CD14-positive monocyte (primary cell): Measurements from ENCODE around the gene SLC12A7. TPM values are rescaled to one million over a fixed set of nuclear protein-coding genes. Genes with fewer than 3 reads are reported as not detected.

ENCODE experiments used
- DNase-seq, 3 donors: peaks; one replicate each; pipeline ENCODE4 v3.0.0-alpha.2; 2011 to 2022
- H2AFZ ChIP-seq: 2 replicates; pipeline ENCODE4 v1.6.0; 2012; ENCODE audit warnings: mild to moderate bottlenecking, low read depth, low read length, inconsistent platforms; ENCODE audit not compliant: insufficient read depth, poor library complexity, severe bottlenecking
- H3K27ac ChIP-seq, 2 donors: 1 replicate in 1 of 2; 2 replicates in 1 of 2; pipeline ENCODE4 v1.5.1; 2012 to 2013; ENCODE audit warnings: low read length in 2 of 2, control low read depth in 1 of 2, inconsistent platforms in 1 of 2, low read depth in 1 of 2, mild to moderate bottlenecking in 1 of 2
- H3K27me3 ChIP-seq, 2 donors: one replicate each; pipeline versions ENCODE4 v1.6.0 to v1.6.1; 2011 to 2013; ENCODE audit warnings: low read length in 2 of 2; ENCODE audit not compliant: control insufficient read depth in 2 of 2, insufficient read depth in 2 of 2
- H3K36me3 ChIP-seq, 2 donors: replicated peaks in 1 of 2; 1 replicate in 1 of 2; 2 replicates in 1 of 2; pipeline versions ENCODE4 v1.5.1 to v1.6.1; 2012 to 2013; ENCODE audit warnings: low read length in 2 of 2, control low read depth in 1 of 2, inconsistent platforms in 1 of 2, mild to moderate bottlenecking in 1 of 2; ENCODE audit not compliant: insufficient read depth in 2 of 2, control insufficient read depth in 1 of 2
- H3K4me1 ChIP-seq, 2 donors: 1 replicate in 1 of 2; 2 replicates in 1 of 2; pipeline versions ENCODE4 v1.5.1 to v1.6.1; 2012 to 2013; ENCODE audit warnings: low read length in 2 of 2, control low read depth in 1 of 2, inconsistent platforms in 1 of 2, mild to moderate bottlenecking in 1 of 2, moderate library complexity in 1 of 2; ENCODE audit not compliant: insufficient read depth in 2 of 2, control insufficient read depth in 1 of 2
- H3K4me2 ChIP-seq: replicated peaks from 2 replicates; pipeline ENCODE3; 2012; ENCODE audit warnings: low read length, moderate library complexity, mild to moderate bottlenecking; ENCODE audit not compliant: poor library complexity, severe bottlenecking; ENCODE audit errors: extremely low read depth
- H3K4me3 ChIP-seq, 3 experiments: fragments of 200-600 bp in 1 of 3; sonication (generic) in 1 of 3; replicated peaks in 1 of 3; 1 replicate in 2 of 3; 2 replicates in 1 of 3; pipeline ENCODE4 v1.5.1; 2011 to 2013; ENCODE audit warnings: low read length in 3 of 3, mild to moderate bottlenecking in 3 of 3, control low read depth in 2 of 3, low read depth in 2 of 3, inconsistent platforms in 1 of 3, moderate library complexity in 1 of 3
- H3K79me2 ChIP-seq: 2 replicates; pipeline ENCODE4 v1.6.0; 2012; ENCODE audit warnings: mild to moderate bottlenecking, control low read depth, inconsistent platforms, low read length, moderate library complexity; ENCODE audit not compliant: insufficient read depth
- H3K9ac ChIP-seq: 2 replicates; pipeline ENCODE4 v1.6.0; 2017; ENCODE audit warnings: low read length, mild to moderate bottlenecking; ENCODE audit not compliant: insufficient read depth, poor library complexity, severe bottlenecking
- H3K9me3 ChIP-seq, 2 donors: replicated peaks in 1 of 2; 1 replicate in 1 of 2; 2 replicates in 1 of 2; pipeline versions ENCODE4 v1.5.1 to v1.6.1; 2012 to 2013; ENCODE audit warnings: low read length in 2 of 2, control low read depth in 1 of 2; ENCODE audit not compliant: control insufficient read depth in 1 of 2, insufficient read depth in 1 of 2
- H4K20me1 ChIP-seq: 2 replicates; pipeline ENCODE4 v1.6.0; 2012; ENCODE audit warnings: mild to moderate bottlenecking, low read length, control low read depth, moderate library complexity; ENCODE audit not compliant: insufficient read depth
- H3K27ac Mint-ChIP-seq, 7 donors: one replicate each; pipeline ENCODE4 v1.8.0; 2020; ENCODE audit warnings: mild to moderate bottlenecking in 7 of 7, mixed read lengths in 7 of 7, moderate library complexity in 6 of 7, inconsistent platforms in 2 of 7
- H3K27me3 Mint-ChIP-seq, 3 donors: one replicate each; pipeline ENCODE4 v1.8.0; 2021 to 2022; ENCODE audit warnings: low read depth in 3 of 3, mild to moderate bottlenecking in 3 of 3, mixed read lengths in 3 of 3, moderate library complexity in 3 of 3, inconsistent platforms in 1 of 3
- H3K36me3 Mint-ChIP-seq, 2 donors: one replicate each; pipeline ENCODE4 v1.8.0; 2020; ENCODE audit warnings: mixed read lengths in 2 of 2, inconsistent platforms in 1 of 2, mild to moderate bottlenecking in 1 of 2
- H3K4me1 Mint-ChIP-seq: one replicate; pipeline ENCODE4 v1.8.0; 2020; ENCODE audit warnings: mild to moderate bottlenecking, mixed read lengths
- H3K4me3 Mint-ChIP-seq, 2 donors: one replicate each; pipeline ENCODE4 v1.8.0; 2020; ENCODE audit warnings: mild to moderate bottlenecking in 2 of 2, mixed read lengths in 2 of 2, moderate library complexity in 1 of 2
- H3K9me3 Mint-ChIP-seq, 7 donors: one replicate each; pipeline ENCODE4 v1.8.0; 2020 to 2022; ENCODE audit warnings: mixed read lengths in 7 of 7, mild to moderate bottlenecking in 6 of 7, moderate library complexity in 6 of 7, inconsistent platforms in 2 of 7
- WGBS: methylation state at CpG from one replicate; pipeline ENCODE4 v1.1.5; 2013; ENCODE audit warnings: missing lambda C conversion rate; ENCODE audit not compliant: insufficient coverage; 5-methylcytosine and 5-hydroxymethylcytosine counted together
- intact Hi-C, 2 donors: fragments of 100-400 bp; cut with micrococcal nuclease; formaldehyde crosslinking; loops; one replicate each; pipeline versions ENCODE4 v1.15.0 to v1.15.1; 2023
- polyA plus RNA-seq, 3 donors: library from polyadenylated mRNA; depleted of rRNA in 1 of 3; unstranded in 2 of 3; stranded (reverse) in 1 of 3; fragments of 300-500 nt in 2 of 3; fragments of >200 nt in 1 of 3; fragmentation: Illumina TruSeq in 2 of 3; gene quantifications; 1 replicate in 2 of 3; 2 replicates in 1 of 3; pipeline ENCODE4 v1.2.3, GENCODE V29; 2012 to 2021
- TF ChIP-seq, protein P1 (sequence below): fragments of 200-600 bp; IDR thresholded peaks from one replicate; pipeline ENCODE4 v1.8.0; 2022; ENCODE audit warnings: antibody characterized with exemption, mild to moderate bottlenecking

Gene SLC12A7
- polyA plus RNA-seq, 3 donors = 8.2 to 31.2 (median 12.5) TPM

DNA sequence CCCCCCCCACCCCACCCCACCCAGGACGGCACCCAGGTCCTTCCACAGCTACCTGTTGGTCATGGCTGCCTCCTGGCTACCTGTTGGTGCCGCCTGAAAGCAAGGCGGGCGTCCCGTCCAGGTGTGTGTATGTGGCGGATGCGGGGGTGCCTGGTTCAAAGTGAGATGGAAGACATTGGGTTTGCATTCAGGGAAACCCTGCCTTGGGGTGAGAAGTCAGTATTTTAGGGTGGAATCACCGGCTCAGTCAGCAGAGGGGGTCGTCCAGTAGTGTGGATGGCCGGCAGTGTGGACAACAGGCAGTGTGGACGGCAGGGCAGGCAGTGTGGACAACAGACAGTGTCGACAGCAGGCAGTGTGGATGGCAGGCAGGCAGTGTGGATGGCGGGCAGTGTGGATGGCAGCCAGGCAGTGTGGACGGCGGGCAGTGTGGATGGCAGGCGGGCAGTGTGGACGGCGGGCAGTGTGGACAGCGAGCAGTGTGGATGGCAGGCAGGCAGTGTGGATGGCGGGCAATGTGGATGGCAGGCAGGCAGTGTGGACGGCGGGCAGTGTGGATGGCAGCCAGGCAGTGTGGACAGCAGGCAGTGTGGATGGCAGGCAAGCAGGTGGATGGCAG is 75.2 kb downstream of the SLC12A7 start:
- no peak overlapping the region for H3K27ac Mint-ChIP-seq
- H3K27me3 Mint-ChIP-seq = peaks cover 1 to 2% (median 2%) of the 10 kb centered on the region in 3 donors
- 88% methylated on average over 14 of the region's 22 CpGs for WGBS
- Histone ChIP-seq H3K4me1 (no peaks in the 10 kb centered on the region), H4K20me1 (no peaks in the 10 kb centered on the region), H3K4me2 (no peak overlapping the region), H3K27me3 (no peaks in the 10 kb centered on the region), H3K9me3 (no peaks in the 10 kb centered on the region), H3K4me3 (no peak overlapping the region), H3K27ac (no peak overlapping the region), H3K9ac (no peak overlapping the region), H3K36me3 (no peaks in the 10 kb centered on the region), H3K79me2 (no peaks in the 10 kb centered on the region), H2AFZ (no peak overlapping the region)
- no peak overlapping the region for H3K4me3 Mint-ChIP-seq
- TF ChIP-seq, protein P1, sequence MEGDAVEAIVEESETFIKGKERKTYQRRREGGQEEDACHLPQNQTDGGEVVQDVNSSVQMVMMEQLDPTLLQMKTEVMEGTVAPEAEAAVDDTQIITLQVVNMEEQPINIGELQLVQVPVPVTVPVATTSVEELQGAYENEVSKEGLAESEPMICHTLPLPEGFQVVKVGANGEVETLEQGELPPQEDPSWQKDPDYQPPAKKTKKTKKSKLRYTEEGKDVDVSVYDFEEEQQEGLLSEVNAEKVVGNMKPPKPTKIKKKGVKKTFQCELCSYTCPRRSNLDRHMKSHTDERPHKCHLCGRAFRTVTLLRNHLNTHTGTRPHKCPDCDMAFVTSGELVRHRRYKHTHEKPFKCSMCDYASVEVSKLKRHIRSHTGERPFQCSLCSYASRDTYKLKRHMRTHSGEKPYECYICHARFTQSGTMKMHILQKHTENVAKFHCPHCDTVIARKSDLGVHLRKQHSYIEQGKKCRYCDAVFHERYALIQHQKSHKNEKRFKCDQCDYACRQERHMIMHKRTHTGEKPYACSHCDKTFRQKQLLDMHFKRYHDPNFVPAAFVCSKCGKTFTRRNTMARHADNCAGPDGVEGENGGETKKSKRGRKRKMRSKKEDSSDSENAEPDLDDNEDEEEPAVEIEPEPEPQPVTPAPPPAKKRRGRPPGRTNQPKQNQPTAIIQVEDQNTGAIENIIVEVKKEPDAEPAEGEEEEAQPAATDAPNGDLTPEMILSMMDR = no peak
- intact Hi-C loops = no loop called here
- no peak for DNase-seq
- H3K4me1 Mint-ChIP-seq = no peaks in the 10 kb centered on the region
- H3K9me3 Mint-ChIP-seq = peaks cover 0 to 10% (median 1%) of the 10 kb centered on the region in 7 donors
- no peaks in the 10 kb centered on the region for H3K36me3 Mint-ChIP-seq

GRCh38 chr5:1035421-1036405 is 76.2 kb downstream of the SLC12A7 start:
- no peak overlapping the region for H3K4me2 ChIP-seq
- Mint-ChIP-seq H3K27me3 (peaks cover 2% of the 10 kb centered on the region in 3 donors), H3K4me1 (no peaks in the 10 kb centered on the region), H3K9me3 (peaks cover 0 to 7% (median 0%) of the 10 kb centered on the region in 7 donors), H3K4me3 (no peak overlapping the region), H3K27ac (peak overlapping the region in 1 of 7 donors; percentile 72), H3K36me3 (no peaks in the 10 kb centered on the region)
- no peaks in the 10 kb centered on the region for H3K9me3 ChIP-seq
- H3K79me2 ChIP-seq = no peaks in the 10 kb centered on the region
- H2AFZ ChIP-seq = no peak overlapping the region
- intact Hi-C loops = no loop called here
- H3K4me1 ChIP-seq = no peaks in the 10 kb centered on the region
- H4K20me1 ChIP-seq = no peaks in the 10 kb centered on the region
- H3K9ac ChIP-seq = no peak overlapping the region
- DNase-seq = no peak
- no peak overlapping the region for H3K4me3 ChIP-seq
- 97% methylated on average over 22 of the region's 25 CpGs for WGBS
- no peaks in the 10 kb centered on the region for H3K27me3 ChIP-seq
- no peak overlapping the region for H3K27ac ChIP-seq
- no peaks in the 10 kb centered on the region for H3K36me3 ChIP-seq
- TF ChIP-seq, protein P1 = no peak
